Retinal pigment epithelial cell (primary cell): ENCODE data around the gene TCFL5.

Source experiments
- DNase-seq: peaks from one replicate; pipeline ENCODE4 v3.0.0-alpha.2; 2010; ENCODE audit warnings: low read depth
- H3K4me3 ChIP-seq: 2 replicates; pipeline ENCODE4 v1.5.1; 2011; ENCODE audit warnings: mild to moderate bottlenecking, low read length, control low read depth, moderate library complexity
- CTCF ChIP-seq: conservative IDR thresholded peaks from 2 replicates; pipeline ENCODE4 v1.5.1; 2011; ENCODE audit warnings: low read depth, low read length, control low read depth, inconsistent platforms

The TCFL5 gene

GRCh38 chr20:62906647-62907375, 45.2 kb upstream of the TCFL5 start:
- no peak for TF ChIP-seq CTCF
- DNase-seq: no peak
- no peak overlapping the region for H3K4me3 ChIP-seq

- DNase-seq: no peak
- H3K4me3 ChIP-seq: no peak overlapping the region
- no peak for TF ChIP-seq CTCF
Observed at GRCh38 chr20:62906209-62906608, 44.6 kb upstream of the TCFL5 start.

- H3K4me3 ChIP-seq: no peak overlapping the region
- no peak for DNase-seq
- TF ChIP-seq CTCF: no peak
Observed at GRCh38 chr20:62905536-62906117, 44.0 kb upstream of the TCFL5 start.

- no peak for TF ChIP-seq CTCF
- no peak for DNase-seq
- H3K4me3 ChIP-seq: no peak overlapping the region
Observed at GRCh38 chr20:62902926-62903615, 41.4 kb upstream of the TCFL5 start.

- no peak for TF ChIP-seq CTCF
- no peak overlapping the region for H3K4me3 ChIP-seq
- no peak for DNase-seq
Observed at GRCh38 chr20:62901891-62902290, 40.3 kb upstream of the TCFL5 start.

GRCh38 chr20:62900692-62901584, 39.3 kb upstream of the TCFL5 start:
- TF ChIP-seq CTCF: peak; percentile 39
- H3K4me3 ChIP-seq: no peak overlapping the region
- no peak for DNase-seq
